GM12878 (cell line): ENCODE measurements around the gene REL. TPM values are rescaled to one million over a fixed set of nuclear protein-coding genes. Genes with fewer than 3 reads are reported as not detected.

Source experiments
- BCL11A ChIP-seq: IDR thresholded peaks from 2 replicates; pipeline ENCODE4 v1.6.1; 2011; ENCODE audit warnings: low read depth, low read length
- CHD1 ChIP-seq: IDR thresholded peaks from 2 replicates; pipeline ENCODE4 v1.6.1; 2012; ENCODE audit warnings: low read depth, low read length, improper control_type of control experiment
- CREM ChIP-seq: IDR thresholded peaks from 2 replicates; pipeline ENCODE4 v1.6.1; 2014; ENCODE audit warnings: antibody characterized with exemption, low read depth
- DPF2 ChIP-seq: fragments of 450-650 bp; IDR thresholded peaks from 2 replicates; pipeline ENCODE4 v1.6.1; 2017; ENCODE audit warnings: mild to moderate bottlenecking
- EED ChIP-seq: sonication (generic); IDR thresholded peaks from 2 replicates; pipeline ENCODE4 v1.6.1; 2016; ENCODE audit warnings: antibody characterized with exemption, low read depth
- GATAD2B ChIP-seq: fragments of 450-650 bp; conservative IDR thresholded peaks from 2 replicates; pipeline ENCODE4 v1.6.1; 2017; ENCODE audit warnings: low read depth, mild to moderate bottlenecking, moderate library complexity
- HDAC6 ChIP-seq: fragments of 200-600 bp; sonication (generic); IDR thresholded peaks from one replicate; pipeline ENCODE4 v1.8.0; 2017; ENCODE audit warnings: antibody characterized with exemption; ENCODE audit not compliant: unreplicated experiment
- HDGF ChIP-seq: fragments of 450-650 bp; IDR thresholded peaks from 2 replicates; pipeline ENCODE4 v1.6.1; 2016; ENCODE audit warnings: antibody characterized with exemption
- IKZF2 ChIP-seq, 2 experiments: fragments of 450-650 bp; IDR thresholded peaks; 2 replicates each; pipeline ENCODE4 v1.6.1; 2017; ENCODE audit warnings: mild to moderate bottlenecking in 2 of 2, moderate library complexity in 2 of 2
- IRF4 ChIP-seq: IDR thresholded peaks from 2 replicates; pipeline ENCODE4 v1.6.1; 2011; ENCODE audit warnings: low read depth, low read length
- JUNB ChIP-seq: IDR thresholded peaks from 2 replicates; pipeline ENCODE4 v1.6.1; 2016; ENCODE audit warnings: antibody characterized with exemption, mild to moderate bottlenecking
- MAX ChIP-seq: IDR thresholded peaks from 2 replicates; pipeline ENCODE4 v1.6.1; 2012; ENCODE audit warnings: low read depth, low read length, improper control_type of control experiment
- MTA3 ChIP-seq: IDR thresholded peaks from 2 replicates; pipeline ENCODE4 v1.6.1; 2012; ENCODE audit warnings: low read length, inconsistent platforms, borderline replicate concordance
- RELB ChIP-seq: fragments of 450-650 bp; IDR thresholded peaks from 2 replicates; pipeline ENCODE4 v1.6.1; 2017; ENCODE audit warnings: low read depth, mild to moderate bottlenecking, moderate library complexity
- RUNX3 ChIP-seq: IDR thresholded peaks from 2 replicates; pipeline ENCODE4 v1.6.1; 2012; ENCODE audit warnings: low read length, inconsistent platforms
- SIN3A ChIP-seq: IDR thresholded peaks from 2 replicates; pipeline ENCODE4 v1.6.1; 2012; ENCODE audit warnings: low read depth, low read length, improper control_type of control experiment
- SMAD1 ChIP-seq: fragments of 450-650 bp; IDR thresholded peaks from 2 replicates; pipeline ENCODE4 v1.6.1; 2018; ENCODE audit warnings: mild to moderate bottlenecking, low read depth; ENCODE audit not compliant: partially characterized antibody
- SP1 ChIP-seq: IDR thresholded peaks from one replicate; pipeline ENCODE4 v1.6.1; 2011; ENCODE audit warnings: low read depth, low read length
- SPI1 ChIP-seq: IDR thresholded peaks from 2 replicates; pipeline ENCODE4 v1.6.1; 2011; ENCODE audit warnings: low read depth, mild to moderate bottlenecking, low read length, moderate library complexity, borderline replicate concordance; ENCODE audit not compliant: insufficient read depth
- SUPT20H ChIP-seq: IDR thresholded peaks from 2 replicates; pipeline ENCODE4 v1.6.1; 2011; ENCODE audit warnings: low read depth, mild to moderate bottlenecking, low read length, moderate library complexity, borderline replicate concordance; ENCODE audit not compliant: control insufficient read depth
- SUZ12 ChIP-seq: fragments of 200-600 bp; sonication (generic); IDR thresholded peaks from one replicate; pipeline ENCODE4 v1.6.1; 2018; ENCODE audit warnings: antibody characterized with exemption, mild to moderate bottlenecking; ENCODE audit not compliant: unreplicated experiment
- TARDBP ChIP-seq: IDR thresholded peaks from 2 replicates; pipeline ENCODE4 v1.6.1; 2016; ENCODE audit warnings: borderline replicate concordance
- YBX1 ChIP-seq: fragments of 450-650 bp; IDR thresholded peaks from 2 replicates; pipeline ENCODE4 v1.6.1; 2016; ENCODE audit warnings: antibody characterized with exemption
- YY1 ChIP-seq: IDR thresholded peaks from 2 replicates; pipeline ENCODE4 v1.6.1; 2011; ENCODE audit warnings: low read depth, mild to moderate bottlenecking, low read length
- polyA plus RNA-seq, 11 experiments: library from polyadenylated mRNA; depleted of rRNA in 4 of 11; unstranded in 6 of 11; stranded (reverse) in 5 of 11; fragments of >200 nt; fragmentation: Nextera tagmentation in 4 of 11; fragmentation: Illumina TruSeq in 1 of 11; extraction: Ambion mirVana in 4 of 11; extraction: Trizol in 1 of 11; gene quantifications; 1 replicate in 1 of 11; 2 replicates in 10 of 11; pipeline versions ENCODE4 v1.2.1 to v1.2.3, GENCODE V29; 2011 to 2016; ENCODE audit warnings: inconsistent platforms in 2 of 11, missing spikeins in 2 of 11, low read depth in 1 of 11
- total RNA-seq, 4 experiments: library from RNA; depleted of rRNA in 3 of 4; stranded (reverse); fragments of >200 nt in 3 of 4; fragmentation: Illumina TruSeq in 1 of 4; extraction: Trizol in 1 of 4; gene quantifications; 2 replicates each; pipeline versions ENCODE4 v1.2.1 to v1.2.3, GENCODE V29; 2013 to 2021
- TF ChIP-seq, protein P1 (sequence below): fragments of 150-350 bp; IDR thresholded peaks from 2 replicates; pipeline ENCODE4 v1.6.1; 2016; ENCODE audit warnings: low read depth, low read length
- TF ChIP-seq, protein P2 (sequence below): IDR thresholded peaks from 2 replicates; pipeline ENCODE4 v1.6.1; 2011; ENCODE audit warnings: mild to moderate bottlenecking, low read depth, low read length, moderate library complexity; ENCODE audit not compliant: insufficient replicate concordance

REL gene
- total and polyA plus RNA-seq, 10 of the 15 experiments (the other 5 are each of a cell fraction or from before 2014, with no cell fraction given): 6.3 to 52.4 (median 26.6) TPM

GRCh38 chr2:60966507-60967405, 85.4 kb downstream of the REL start (continued):
- TF ChIP-seq RELB (peak; percentile 75), MTA3 (peak; percentile 77; the same call in 1 of the 2 replicates), SMAD1 (no peak), IKZF2 (IDR thresholded peaks at IDR 0.05) (peak; percentile 72 to 92; a peak in 3 of 4 replicates), SUPT20H (no peak), SUZ12 (no peak), SP1 (peak; percentile 36), BCL11A (peak; percentile 57; the same call in 1 of the 2 replicates), HDAC6 (no peak), RUNX3 (peak; percentile 94), SPI1 (peak; percentile 61; the same call in 1 of the 2 replicates), GATAD2B (no peak), DPF2 (peak; percentile 43; the same call in 1 of the 2 replicates), CREM (peak; percentile 72), CHD1 (no peak), YY1 (no peak), MAX (no peak), JUNB (peak; percentile 78), YBX1 (no peak), IRF4 (0 out of 2 replicates have a peak, but pooled peaks have one; percentile 34), TARDBP (no peak), EED (peak; percentile 55), HDGF (no peak), SIN3A (no peak)
- TF ChIP-seq, protein P1, sequence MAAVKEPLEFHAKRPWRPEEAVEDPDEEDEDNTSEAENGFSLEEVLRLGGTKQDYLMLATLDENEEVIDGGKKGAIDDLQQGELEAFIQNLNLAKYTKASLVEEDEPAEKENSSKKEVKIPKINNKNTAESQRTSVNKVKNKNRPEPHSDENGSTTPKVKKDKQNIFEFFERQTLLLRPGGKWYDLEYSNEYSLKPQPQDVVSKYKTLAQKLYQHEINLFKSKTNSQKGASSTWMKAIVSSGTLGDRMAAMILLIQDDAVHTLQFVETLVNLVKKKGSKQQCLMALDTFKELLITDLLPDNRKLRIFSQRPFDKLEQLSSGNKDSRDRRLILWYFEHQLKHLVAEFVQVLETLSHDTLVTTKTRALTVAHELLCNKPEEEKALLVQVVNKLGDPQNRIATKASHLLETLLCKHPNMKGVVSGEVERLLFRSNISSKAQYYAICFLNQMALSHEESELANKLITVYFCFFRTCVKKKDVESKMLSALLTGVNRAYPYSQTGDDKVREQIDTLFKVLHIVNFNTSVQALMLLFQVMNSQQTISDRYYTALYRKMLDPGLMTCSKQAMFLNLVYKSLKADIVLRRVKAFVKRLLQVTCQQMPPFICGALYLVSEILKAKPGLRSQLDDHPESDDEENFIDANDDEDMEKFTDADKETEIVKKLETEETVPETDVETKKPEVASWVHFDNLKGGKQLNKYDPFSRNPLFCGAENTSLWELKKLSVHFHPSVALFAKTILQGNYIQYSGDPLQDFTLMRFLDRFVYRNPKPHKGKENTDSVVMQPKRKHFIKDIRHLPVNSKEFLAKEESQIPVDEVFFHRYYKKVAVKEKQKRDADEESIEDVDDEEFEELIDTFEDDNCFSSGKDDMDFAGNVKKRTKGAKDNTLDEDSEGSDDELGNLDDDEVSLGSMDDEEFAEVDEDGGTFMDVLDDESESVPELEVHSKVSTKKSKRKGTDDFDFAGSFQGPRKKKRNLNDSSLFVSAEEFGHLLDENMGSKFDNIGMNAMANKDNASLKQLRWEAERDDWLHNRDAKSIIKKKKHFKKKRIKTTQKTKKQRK: no peak
- TF ChIP-seq, protein P2, sequence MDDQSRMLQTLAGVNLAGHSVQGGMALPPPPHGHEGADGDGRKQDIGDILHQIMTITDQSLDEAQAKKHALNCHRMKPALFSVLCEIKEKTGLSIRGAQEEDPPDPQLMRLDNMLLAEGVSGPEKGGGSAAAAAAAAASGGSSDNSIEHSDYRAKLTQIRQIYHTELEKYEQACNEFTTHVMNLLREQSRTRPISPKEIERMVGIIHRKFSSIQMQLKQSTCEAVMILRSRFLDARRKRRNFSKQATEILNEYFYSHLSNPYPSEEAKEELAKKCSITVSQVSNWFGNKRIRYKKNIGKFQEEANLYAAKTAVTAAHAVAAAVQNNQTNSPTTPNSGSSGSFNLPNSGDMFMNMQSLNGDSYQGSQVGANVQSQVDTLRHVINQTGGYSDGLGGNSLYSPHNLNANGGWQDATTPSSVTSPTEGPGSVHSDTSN: no peak
